ENCODE data around the gene IGFL1. TPM values are rescaled to one million over a fixed set of nuclear protein-coding genes. Genes with fewer than 3 reads are reported as not detected.

Gene IGFL1
- total RNA-seq, 5 donors from 2014 or later (not counting 1 experiment from before 2014, with no cell fraction given), result not detected

Other genes with a start within 250 kb of the IGFL1 start
- 10 to 100 TPM; 18.3 to 42.9 (median 39.4) TPM for gene CCDC61, start 234.3 kb upstream of the IGFL1 start, total RNA-seq
- gene PGLYRP1, start 206.7 kb upstream of the IGFL1 start, total RNA-seq, result not detected
- not detected for gene IGFL4, start 188.7 kb upstream of the IGFL1 start, total RNA-seq
- not detected for gene IGFL3, start 105.1 kb upstream of the IGFL1 start, total RNA-seq
- under 1 TPM in 1 of 5 donors, not detected in 4; 0.32 TPM for gene IGFL2, start 81.5 kb upstream of the IGFL1 start, total RNA-seq
- gene HIF3A, start 67.3 kb downstream of the IGFL1 start, total RNA-seq, result under 1 TPM in 3 of 5 donors, not detected in 2; 0.13 to 0.76 (median 0.26) TPM
- gene PPP5C, start 117.3 kb downstream of the IGFL1 start, total RNA-seq, result 10 to 100 TPM; 40.3 to 59.7 (median 42.8) TPM
- under 1 TPM in 3 of 5 donors, not detected in 2; 0.12 to 0.19 (median 0.13) TPM for gene CCDC8, start 183.8 kb downstream of the IGFL1 start, total RNA-seq
- gene PNMA8C, start 199.2 kb downstream of the IGFL1 start, total RNA-seq, result not detected
- gene PNMA8A, start 241.8 kb downstream of the IGFL1 start, total RNA-seq, result 1 to 10 TPM in 1 of 5 donors, under 1 TPM in 2, not detected in 2; 0.15 to 1.1 (median 0.43) TPM